Stimulated activated CD4-positive, alpha-beta T cell treated with anti-CD3 and anti-CD28 coated beads, TNF-alpha, amount 100 ng/mL, for 1 hour (primary cell): ENCODE measurements around the gene MPND.
A peak's percentile ranks its signal among the peaks of the same experiment; 100 is the strongest.

Experiments used
- DNase-seq, 3 donors: peaks; one replicate each; pipeline ENCODE4 v3.0.0-alpha.2; 2020; ENCODE audit warnings: low read depth in 3 of 3, low spot score in 1 of 3

Gene MPND

GRCh38 chr19:4319067-4319718 lies 24.2 kb upstream of the MPND start:
- no peak for DNase-seq

GRCh38 chr19:4320419-4320818 lies 22.9 kb upstream of the MPND start:
- DNase-seq: no peak

- DNase-seq: no peak
These were observed 20.3 kb upstream of the MPND start for GRCh38 chr19:4322942-4323665.

- DNase-seq: no peak
These were observed 19.7 kb upstream of the MPND start for GRCh38 chr19:4323692-4324091.

GRCh38 chr19:4324228-4324627 lies 19.1 kb upstream of the MPND start:
- no peak for DNase-seq

- no peak for DNase-seq
These were observed 17.0 kb upstream of the MPND start for GRCh38 chr19:4326215-4326836.

- no peak for DNase-seq
These were observed 16.5 kb upstream of the MPND start for GRCh38 chr19:4326837-4327251.

GRCh38 chr19:4327252-4327876 lies 16.0 kb upstream of the MPND start:
- DNase-seq: peak in 2 of 3 donors; percentile 25 to 67

GRCh38 chr19:4327877-4328242 lies 15.5 kb upstream of the MPND start:
- DNase-seq: no peak

GRCh38 chr19:4328243-4328990 lies 14.9 kb upstream of the MPND start:
- peak; percentile 86 to 99 (median 94) for DNase-seq

- DNase-seq: peak in 1 of 3 donors; percentile 45
These were observed 14.2 kb upstream of the MPND start for GRCh38 chr19:4328991-4329681.

GRCh38 chr19:4329858-4330257 lies 13.5 kb upstream of the MPND start:
- no peak for DNase-seq

- no peak for DNase-seq
These were observed 8.3 kb upstream of the MPND start for GRCh38 chr19:4334929-4335570.

- no peak for DNase-seq
These were observed 5.4 kb upstream of the MPND start for GRCh38 chr19:4337906-4338440.

GRCh38 chr19:4338441-4339355 lies 4.7 kb upstream of the MPND start, which contains the start of gene STAP2:
TSS of gene STAP2 (minus strand) at chr19:4338827. CDS start at chr19:4338753, 74 bp downstream.
- no peak for DNase-seq

GRCh38 chr19:4342314-4342614 lies 1.1 kb upstream of the MPND start:
- no peak for DNase-seq

GRCh38 chr19:4342615-4343369 lies 570 bp upstream of the MPND start:
- DNase-seq: peak; percentile 72 to 86 (median 82)

GRCh38 chr19:4345342-4346019 lies 2.1 kb downstream of the MPND start:
- DNase-seq: no peak
